Retinal pigment epithelial cell (primary cell): ENCODE measurements around the gene IQSEC2.
A peak's percentile ranks its signal among the peaks of the same experiment; 100 is the strongest.

Experiments
- DNase-seq: peaks from one replicate; pipeline ENCODE4 v3.0.0-alpha.2; 2010; ENCODE audit warnings: low read depth
- H3K4me3 ChIP-seq: 2 replicates; pipeline ENCODE4 v1.5.1; 2011; ENCODE audit warnings: mild to moderate bottlenecking, low read length, control low read depth, moderate library complexity
- TF ChIP-seq, protein P1 (sequence below): conservative IDR thresholded peaks from 2 replicates; pipeline ENCODE4 v1.5.1; 2011; ENCODE audit warnings: low read depth, low read length, control low read depth, inconsistent platforms

The IQSEC2 gene

DNA sequence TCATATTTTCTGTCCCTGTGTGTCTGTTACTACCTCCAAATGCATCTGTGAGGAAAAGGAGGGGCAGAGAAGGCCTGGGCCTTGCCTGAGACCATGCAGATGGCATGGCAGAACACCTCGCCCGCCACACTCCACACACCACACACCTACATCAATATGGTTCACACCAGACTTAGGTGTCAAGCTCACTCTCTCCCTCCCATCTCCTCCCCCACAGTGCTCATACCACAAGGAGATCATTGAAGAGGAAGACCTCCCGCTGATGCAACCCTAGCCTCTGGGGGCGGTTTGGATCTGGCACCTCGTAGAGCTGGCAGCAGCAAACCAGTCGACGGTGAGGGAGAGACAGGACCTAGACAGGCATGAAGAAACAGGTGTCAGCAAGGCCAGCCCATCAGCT lies 39.8 kb downstream of the IQSEC2 start:
- TF ChIP-seq, protein P1, sequence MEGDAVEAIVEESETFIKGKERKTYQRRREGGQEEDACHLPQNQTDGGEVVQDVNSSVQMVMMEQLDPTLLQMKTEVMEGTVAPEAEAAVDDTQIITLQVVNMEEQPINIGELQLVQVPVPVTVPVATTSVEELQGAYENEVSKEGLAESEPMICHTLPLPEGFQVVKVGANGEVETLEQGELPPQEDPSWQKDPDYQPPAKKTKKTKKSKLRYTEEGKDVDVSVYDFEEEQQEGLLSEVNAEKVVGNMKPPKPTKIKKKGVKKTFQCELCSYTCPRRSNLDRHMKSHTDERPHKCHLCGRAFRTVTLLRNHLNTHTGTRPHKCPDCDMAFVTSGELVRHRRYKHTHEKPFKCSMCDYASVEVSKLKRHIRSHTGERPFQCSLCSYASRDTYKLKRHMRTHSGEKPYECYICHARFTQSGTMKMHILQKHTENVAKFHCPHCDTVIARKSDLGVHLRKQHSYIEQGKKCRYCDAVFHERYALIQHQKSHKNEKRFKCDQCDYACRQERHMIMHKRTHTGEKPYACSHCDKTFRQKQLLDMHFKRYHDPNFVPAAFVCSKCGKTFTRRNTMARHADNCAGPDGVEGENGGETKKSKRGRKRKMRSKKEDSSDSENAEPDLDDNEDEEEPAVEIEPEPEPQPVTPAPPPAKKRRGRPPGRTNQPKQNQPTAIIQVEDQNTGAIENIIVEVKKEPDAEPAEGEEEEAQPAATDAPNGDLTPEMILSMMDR, result no peak

DNA sequence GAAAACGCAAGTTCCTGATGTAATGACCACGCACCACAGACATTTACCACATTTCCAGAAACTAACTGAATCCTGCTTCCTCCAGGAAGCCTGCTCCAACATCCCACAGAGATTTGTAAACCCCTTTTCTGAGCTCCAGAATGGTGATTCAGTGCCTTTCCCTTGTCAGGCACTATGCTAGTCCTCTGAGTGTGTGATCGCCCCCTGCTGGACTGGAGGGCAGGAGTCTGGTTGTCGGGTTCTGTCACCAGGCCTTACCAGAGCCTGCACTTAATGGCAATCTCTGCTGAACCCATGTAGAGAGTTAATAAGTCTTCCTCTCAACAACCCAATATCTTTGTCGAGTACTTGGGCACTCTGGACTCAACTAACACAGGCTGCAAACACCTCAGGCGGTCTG lies 41.9 kb downstream of the IQSEC2 start:
- no peak for DNase-seq
- TF ChIP-seq, protein P1, result peak; percentile 25

More for the DNA sequence above, 39.8 kb downstream of the IQSEC2 start:
- no peak overlapping the region for H3K4me3 ChIP-seq
- no peak for DNase-seq

DNA sequence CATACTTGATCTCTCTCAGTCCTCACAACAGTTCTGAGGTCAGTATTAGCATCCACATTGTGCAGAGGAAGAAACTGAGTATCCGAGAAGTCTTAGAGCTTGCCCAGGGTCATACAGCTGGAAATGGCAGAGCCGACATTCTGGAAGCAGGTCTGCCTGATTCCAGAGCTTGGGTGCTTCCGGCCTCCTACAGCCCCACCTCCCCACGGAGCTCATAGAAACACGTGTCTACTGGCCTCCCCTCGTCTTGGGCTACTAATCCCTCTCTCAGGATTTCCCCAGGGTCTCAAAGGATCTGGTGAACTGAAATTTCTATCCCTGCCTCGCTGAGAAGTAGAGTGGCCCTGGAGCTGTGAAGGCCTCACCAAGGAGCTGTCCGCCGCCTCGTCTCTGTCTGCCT lies 44.3 kb downstream of the IQSEC2 start:
- H3K4me3 ChIP-seq, result no peak overlapping the region
- no peak for DNase-seq
- TF ChIP-seq, protein P1, result no peak

More for the DNA sequence above, 41.9 kb downstream of the IQSEC2 start:
- no peak overlapping the region for H3K4me3 ChIP-seq

- TF ChIP-seq, protein P1, result no peak
- no peak overlapping the region for H3K4me3 ChIP-seq
- no peak for DNase-seq
These were observed 45.2 kb downstream of the IQSEC2 start for GRCh38 chrX:53236025-53236679.

GRCh38 chrX:53235566-53235965 lies 45.8 kb downstream of the IQSEC2 start:
- no peak overlapping the region for H3K4me3 ChIP-seq
- TF ChIP-seq, protein P1, result no peak
- DNase-seq, result no peak

GRCh38 chrX:53234484-53234883 lies 46.9 kb downstream of the IQSEC2 start:
- TF ChIP-seq, protein P1, result no peak
- H3K4me3 ChIP-seq, result no peak overlapping the region
- DNase-seq, result no peak

DNA sequence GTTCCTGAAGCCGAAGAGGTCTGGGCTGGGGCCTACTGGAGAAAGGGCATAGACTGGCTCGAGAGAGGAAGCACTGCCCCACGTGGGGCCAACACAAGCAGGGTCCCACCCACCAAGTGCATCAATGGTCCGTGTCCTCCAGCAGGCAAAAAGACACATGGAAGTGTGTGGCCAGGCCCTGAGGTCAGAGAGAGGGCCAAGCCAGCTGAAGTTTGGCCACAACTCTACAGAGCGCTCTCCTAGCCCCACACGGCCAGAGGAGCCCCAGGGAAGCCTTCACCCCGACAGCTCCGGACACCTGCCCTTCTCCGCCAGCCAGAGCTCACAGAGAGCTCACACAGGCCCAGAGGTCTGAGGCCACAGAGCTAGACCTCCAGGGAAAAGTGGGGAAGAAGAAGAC lies 47.8 kb downstream of the IQSEC2 start:
- TF ChIP-seq, protein P1, result no peak
- H3K4me3 ChIP-seq, result no peak overlapping the region
- DNase-seq, result no peak
